Left renal cortex interstitium (tissue), 4 donors: ENCODE results near the gene CFAP161. TPM values are rescaled to one million over a fixed set of nuclear protein-coding genes. Genes with fewer than 3 reads are reported as not detected.

Source experiments
- DNase-seq, 4 donors: peaks; one replicate each; pipeline ENCODE4 v3.0.0-alpha.2; 2013; ENCODE audit warnings: low read depth in 4 of 4, low spot score in 2 of 4, missing footprints in 1 of 4
- polyA plus RNA-seq, 4 donors: library from polyadenylated mRNA; unstranded; fragments of 120-200 nt; gene quantifications; one replicate each; pipeline ENCODE4 v1.2.1, GENCODE V29; 2013; ENCODE audit not compliant: insufficient read length in 4 of 4

CFAP161 gene
- polyA plus RNA-seq, result under 1 TPM; 0.43 to 0.65 (median 0.54) TPM

- DNase-seq, result peak; percentile 48 to 75 (median 66)
These were observed at the start of gene CFAP161 for GRCh38 chr15:81133782-81134461. Gene CFAP161, plus strand, starts transcription at chr15:81134270. Its CDS starts 60 bp downstream, at chr15:81134330.

- DNase-seq, result no peak
These were observed 49.4 kb upstream of the CFAP161 start for GRCh38 chr15:81084716-81085115.

GRCh38 chr15:81085213-81085612 is 48.9 kb upstream of the CFAP161 start:
- DNase-seq, result no peak

DNA sequence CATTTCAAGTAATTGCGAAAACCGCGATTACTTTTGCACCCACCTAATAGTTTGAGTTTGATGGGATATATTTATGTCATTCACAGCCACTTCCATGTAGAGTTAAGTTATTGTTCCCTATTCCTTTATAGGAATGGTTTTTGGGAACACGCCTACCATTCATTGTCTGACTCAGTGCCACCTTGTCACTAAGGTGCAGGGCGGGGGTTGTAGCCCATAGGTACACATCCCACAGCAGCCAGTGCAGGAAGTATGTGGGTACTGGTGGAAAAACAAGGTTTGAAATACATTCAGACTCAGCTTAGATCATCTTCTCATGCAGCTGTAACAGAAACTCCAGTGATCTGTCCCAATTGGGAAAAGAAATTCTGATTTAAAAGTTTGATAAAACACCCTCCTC is 48.2 kb upstream of the CFAP161 start:
- DNase-seq, result no peak

DNA sequence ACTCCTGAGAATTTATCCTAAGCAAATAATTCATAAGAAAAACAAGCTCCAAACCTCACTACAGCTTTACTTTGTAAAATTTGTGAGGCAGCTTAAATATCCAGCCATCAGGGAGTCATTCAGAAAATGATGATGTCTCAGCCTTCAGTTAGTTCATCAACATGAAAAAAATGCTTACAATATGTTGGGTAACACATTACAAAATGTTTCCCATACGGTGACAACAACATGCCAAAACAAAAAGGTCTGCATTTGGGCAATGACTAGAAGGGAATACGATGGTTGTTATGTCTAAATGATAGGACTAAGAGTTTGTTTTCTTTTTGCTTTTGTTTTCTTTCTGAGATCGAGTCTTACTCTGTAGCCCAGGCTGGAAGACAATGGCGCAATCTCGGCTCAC is 47.0 kb upstream of the CFAP161 start:
- no peak for DNase-seq

DNA sequence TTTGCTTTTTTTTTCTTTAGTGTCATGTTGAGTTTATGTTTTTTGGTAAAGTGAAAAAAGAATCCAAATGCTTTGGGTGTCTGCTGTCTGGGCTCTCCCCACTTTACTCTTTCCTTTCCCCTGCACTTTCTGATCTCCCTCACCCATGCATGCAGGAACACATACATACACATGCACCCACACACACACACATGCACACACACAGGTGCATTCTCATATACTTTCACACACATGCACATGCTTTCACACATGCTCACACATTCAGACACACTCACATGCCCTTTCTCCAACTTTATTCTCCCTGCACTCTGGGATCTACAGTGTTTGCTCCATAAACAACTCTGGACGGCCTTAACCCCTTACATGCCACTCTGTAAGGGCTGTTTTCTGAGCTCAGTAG is 46.4 kb upstream of the CFAP161 start:
- no peak for DNase-seq

GRCh38 chr15:81088470-81089013 is 45.5 kb upstream of the CFAP161 start:
- DNase-seq, result no peak

DNA sequence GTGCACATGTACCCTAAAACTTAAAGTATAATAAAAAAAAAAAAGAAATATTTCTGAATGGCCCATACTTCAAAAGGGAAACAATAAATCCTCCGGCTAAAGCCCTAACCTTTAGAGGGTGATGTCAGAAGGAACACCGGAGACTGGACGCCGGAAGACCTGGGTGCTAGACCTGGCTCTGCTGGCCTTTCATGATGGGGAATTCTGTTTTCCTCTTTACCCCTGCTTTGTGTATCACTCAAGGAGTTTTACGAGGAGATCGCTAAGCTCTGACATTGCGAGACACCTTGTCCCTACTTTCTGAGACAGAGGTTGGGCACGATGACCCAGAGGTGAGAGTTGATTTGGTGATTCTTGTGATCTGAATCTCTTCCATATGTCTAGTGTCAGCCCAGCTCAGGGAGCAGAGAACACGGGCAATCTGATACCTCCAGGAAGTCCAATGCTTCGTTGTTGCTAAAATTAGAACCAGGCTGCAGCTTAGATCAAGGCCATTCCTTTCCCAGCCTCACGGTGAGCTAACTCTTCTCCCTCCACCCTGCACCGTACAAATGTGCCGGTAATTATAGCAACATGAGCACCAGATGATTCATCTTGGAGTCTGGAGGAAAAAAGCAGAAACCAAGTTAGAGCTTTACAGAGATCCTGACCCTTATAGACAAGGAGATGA is 42.0 kb upstream of the CFAP161 start:
- no peak for DNase-seq

DNA sequence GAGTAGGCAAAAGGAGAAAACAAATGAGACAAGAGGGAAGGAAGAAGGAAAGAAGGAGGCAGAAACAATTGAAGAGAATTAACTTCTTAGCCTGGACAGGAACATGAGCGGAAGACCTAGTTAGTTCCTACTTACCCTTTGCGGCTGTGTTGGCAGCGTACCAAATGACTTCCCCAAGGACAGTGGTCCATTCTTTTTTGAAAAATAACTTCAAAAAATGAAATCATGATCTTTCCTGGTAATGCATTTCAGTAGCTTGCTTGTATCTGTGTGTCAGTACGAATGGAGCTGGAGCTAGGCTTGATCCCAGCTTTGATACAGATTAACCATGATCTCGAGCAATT is 41.5 kb upstream of the CFAP161 start:
- no peak for DNase-seq

DNA sequence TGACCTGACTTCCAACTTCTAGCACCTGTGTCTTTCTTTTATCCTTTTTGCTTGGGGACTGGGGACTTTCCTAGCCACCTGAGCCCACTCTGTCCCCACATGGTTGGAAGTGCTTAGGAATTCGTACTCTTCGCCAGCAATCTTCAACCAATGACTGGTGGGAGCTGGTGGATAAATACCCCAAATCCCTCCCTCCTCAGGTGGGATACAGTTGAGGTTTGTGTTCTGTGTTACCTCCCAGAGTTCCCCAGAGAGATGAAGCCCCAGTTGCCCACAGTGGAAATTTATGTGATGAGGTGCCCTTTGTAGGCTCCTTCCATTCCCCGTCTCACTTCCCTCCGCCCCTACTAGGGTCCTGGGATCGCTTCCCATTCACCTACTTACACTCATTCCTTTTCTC is 40.1 kb upstream of the CFAP161 start:
- no peak for DNase-seq

DNA sequence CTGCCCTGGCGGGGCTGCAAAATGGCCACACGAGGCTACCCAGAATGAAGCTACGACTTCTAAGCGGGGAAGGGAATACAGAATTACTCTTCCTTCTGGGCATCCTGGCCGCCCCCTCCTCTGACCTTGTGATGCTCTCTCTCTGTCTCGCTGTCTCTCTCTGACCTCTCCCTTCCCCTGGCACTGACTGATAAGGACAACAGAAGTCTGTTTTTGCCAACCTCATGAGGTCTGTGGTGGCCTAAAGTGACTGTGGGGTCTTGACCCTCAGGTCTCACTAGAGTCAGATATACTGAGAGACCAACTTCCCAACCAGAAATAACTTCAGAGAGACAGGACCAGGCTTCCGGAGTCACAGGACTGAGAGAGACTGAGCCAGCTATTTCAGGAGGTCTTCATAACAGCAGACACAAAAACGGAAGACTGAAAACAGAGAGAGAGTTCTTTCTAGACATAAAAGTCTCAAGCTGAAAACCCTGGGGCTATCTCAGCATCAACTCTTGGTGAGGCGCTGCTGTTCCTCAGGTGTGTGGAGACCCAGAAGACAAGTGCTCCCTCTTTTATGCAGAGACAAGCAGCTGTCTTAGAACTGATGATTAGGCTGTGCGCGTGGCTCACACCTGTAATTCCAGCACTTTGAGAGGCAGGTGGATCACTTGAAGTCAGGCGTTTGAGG is 38.2 kb upstream of the CFAP161 start:
- DNase-seq, result no peak

- DNase-seq, result no peak
These were observed 37.7 kb upstream of the CFAP161 start for GRCh38 chr15:81096398-81096797.

GRCh38 chr15:81097116-81097889 is 36.8 kb upstream of the CFAP161 start:
- no peak for DNase-seq

- DNase-seq, result no peak
These were observed 36.2 kb upstream of the CFAP161 start for GRCh38 chr15:81097890-81098280.

GRCh38 chr15:81098349-81098748 is 35.7 kb upstream of the CFAP161 start:
- no peak for DNase-seq

DNA sequence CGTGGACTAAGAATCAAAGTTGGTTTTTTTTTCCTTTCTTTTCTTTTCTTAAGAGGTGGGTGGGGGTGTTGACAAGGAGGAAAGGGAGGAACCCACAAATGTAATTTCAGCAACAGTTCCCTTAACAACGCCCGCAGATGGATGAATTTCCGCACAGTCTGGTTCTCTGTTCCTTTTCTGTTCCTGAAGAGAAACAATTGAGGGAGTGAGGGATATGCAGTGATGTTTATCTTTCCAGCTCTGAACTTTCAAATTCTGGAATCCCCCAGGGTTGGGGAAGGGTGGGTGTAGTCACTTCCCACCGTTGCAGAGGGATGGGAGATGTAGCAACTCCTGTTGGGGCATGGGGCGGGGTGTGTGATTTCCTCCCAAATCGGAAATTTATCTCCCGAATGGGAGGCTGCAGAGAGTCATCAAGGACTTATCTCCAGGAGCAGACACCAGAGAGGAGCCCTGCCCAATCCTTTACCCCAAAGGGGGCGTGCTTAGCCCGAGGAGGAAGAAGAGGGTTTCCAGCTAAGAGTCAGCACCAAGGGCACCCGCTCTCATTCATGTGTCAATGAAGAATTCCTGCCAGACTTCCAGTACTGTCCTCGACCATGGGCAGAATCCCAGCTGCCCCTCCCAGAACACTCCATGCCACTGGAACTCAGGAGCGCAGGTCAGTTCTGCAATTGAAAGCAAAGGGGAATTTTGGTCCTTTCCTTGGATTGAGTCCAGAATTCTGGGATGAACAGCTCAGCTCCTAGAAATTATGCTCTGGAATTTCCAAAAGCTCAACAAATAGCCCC is 35.0 kb upstream of the CFAP161 start:
- no peak for DNase-seq

GRCh38 chr15:81101894-81102815 is 31.9 kb upstream of the CFAP161 start:
- DNase-seq, result no peak

GRCh38 chr15:81103857-81104256 is 30.2 kb upstream of the CFAP161 start:
- no peak for DNase-seq

- no peak for DNase-seq
These were observed 28.5 kb upstream of the CFAP161 start for GRCh38 chr15:81105545-81105944.
